Hair follicle dermal papilla cell (primary cell): ENCODE results near the gene UTS2. TPM values are rescaled to one million over a fixed set of nuclear protein-coding genes. Genes with fewer than 3 reads are reported as not detected.

Experiments used
- total RNA-seq: library from RNA; depleted of rRNA; stranded (reverse); fragments of >200 nt; gene quantifications from 2 replicates; pipeline ENCODE4 v1.2.3, GENCODE V29; 2012

Gene UTS2, protein sequence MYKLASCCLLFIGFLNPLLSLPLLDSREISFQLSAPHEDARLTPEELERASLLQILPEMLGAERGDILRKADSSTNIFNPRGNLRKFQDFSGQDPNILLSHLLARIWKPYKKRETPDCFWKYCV
- not detected in 2 replicates for total RNA-seq

DNA sequence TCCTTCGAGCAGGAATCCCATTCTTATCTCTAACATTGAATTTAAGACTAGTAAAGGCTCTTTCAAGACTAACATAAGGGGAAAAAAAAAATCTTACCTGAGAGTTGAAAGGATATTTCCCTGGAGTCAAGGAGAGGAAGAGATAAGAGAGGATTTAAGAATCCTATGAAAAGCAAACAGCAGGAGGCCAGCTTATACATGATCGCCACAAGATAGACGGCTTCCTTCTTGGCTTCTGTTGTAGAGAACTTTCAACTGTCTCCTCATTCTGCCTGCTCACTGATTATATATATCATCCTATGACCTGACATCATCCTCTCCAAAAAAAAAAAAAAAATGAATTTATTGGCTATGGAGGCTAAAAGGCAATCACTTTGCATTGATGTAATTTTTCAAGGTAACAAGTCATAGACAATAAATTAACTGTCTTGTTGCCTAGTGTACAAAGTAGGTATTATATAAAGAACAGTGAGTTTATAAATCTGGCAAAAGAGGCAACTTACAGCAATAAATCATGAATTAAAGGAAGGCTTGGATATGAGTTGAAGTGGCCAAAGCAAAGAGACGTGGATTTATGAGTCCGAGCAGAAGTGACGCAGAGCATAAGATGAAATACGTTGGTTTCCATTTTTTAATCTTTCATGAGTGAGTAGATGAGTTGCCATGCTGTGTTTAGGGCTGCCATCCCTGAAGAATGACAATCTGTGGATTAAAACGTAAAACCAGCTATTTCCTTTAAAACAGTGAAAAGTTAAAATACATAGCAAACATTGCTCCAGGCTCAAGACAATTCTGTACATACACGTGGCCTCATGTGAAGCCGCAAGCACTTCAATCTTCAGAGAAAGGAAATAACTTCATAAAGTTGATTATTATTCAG, at the start of gene UTS2:
Gene UTS2 (minus strand): TSS at position 262 of the 880 bp plus-strand sequence. CDS start 62 bp downstream, at position 200.

Other genes with a start within 250 kb of the UTS2 start
- gene VAMP3, start 81.8 kb downstream of the UTS2 start, total RNA-seq: 94.6 and 291 TPM in 2 replicates
- gene PER3, start 68.8 kb downstream of the UTS2 start, total RNA-seq: 19.4 and 26.6 TPM in 2 replicates
- gene TNFRSF9, start 87.8 kb upstream of the UTS2 start, total RNA-seq: not detected in 2 replicates
- 93.6 and 140 TPM in 2 replicates for gene PARK7, start 108.6 kb upstream of the UTS2 start, total RNA-seq
- 22.1 and 27.9 TPM in 2 replicates for gene ERRFI1, start 173.2 kb upstream of the UTS2 start, total RNA-seq